ENCODE measurements around the gene LHFPL3.

LHFPL3 gene

DNA sequence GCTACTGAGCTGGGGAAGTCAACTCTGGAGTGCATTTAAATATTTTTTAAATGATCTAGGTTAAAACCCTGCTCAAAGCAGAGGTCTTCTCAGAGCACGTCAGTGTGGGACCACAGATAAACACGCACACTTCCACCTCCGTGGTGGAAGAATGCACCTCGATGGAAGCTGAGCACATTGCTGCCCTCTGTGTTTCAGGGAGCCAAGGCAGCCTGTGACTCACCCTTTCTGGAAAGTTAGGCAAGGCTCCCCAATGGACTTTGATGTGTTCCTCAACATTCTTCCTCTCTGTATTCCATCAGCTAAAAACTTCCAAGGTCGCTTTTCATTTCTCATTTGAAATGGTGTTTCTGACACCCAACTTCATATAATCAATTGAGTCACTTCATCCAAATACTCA, 514.8 kb downstream of the LHFPL3 start:
- no peak for DNase-seq (ENCODE audit: low read depth, low spot score)

DNA sequence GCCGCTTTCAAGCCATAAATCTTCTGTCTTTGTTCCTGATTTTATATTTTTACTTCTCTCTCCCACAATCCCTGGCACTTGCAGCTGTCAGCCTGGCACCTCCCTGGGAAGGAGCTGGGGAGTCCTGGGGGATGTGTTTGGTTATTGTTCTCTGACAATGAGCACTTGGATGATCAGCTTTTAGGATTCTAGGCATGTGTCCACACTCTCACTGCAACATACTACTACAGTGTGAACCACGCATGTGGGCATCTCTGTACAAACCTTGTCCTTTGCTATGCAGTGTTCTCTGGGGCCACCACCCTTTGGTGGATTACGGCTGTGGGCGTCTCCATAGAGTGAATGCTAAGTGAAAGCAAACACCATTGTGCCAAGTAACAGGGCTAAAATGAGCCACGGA, 517.2 kb downstream of the LHFPL3 start:
- no peak for DNase-seq (ENCODE audit: low read depth, low spot score)

DNA sequence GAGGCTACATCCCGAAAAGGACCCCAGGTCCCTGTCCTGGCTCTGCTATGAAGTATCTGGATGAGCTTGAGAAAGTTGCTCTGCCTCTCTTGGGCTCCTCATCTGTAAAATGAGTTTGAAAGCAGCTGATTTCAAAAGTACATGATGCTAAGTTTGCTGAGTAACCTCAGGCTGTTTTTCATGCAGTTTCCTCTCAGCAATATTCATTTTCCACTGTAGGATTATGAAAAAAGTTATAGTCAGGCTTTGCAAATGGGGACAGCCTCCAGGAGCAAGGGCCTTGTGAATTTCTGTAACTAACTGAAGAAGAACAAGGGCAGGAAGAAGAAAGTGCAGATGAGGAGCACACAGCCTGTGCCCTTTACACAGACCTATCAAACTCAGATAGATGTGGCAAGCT, 518.3 kb downstream of the LHFPL3 start:
- DNase-seq (ENCODE audit: low read depth, low spot score), result no peak

DNA sequence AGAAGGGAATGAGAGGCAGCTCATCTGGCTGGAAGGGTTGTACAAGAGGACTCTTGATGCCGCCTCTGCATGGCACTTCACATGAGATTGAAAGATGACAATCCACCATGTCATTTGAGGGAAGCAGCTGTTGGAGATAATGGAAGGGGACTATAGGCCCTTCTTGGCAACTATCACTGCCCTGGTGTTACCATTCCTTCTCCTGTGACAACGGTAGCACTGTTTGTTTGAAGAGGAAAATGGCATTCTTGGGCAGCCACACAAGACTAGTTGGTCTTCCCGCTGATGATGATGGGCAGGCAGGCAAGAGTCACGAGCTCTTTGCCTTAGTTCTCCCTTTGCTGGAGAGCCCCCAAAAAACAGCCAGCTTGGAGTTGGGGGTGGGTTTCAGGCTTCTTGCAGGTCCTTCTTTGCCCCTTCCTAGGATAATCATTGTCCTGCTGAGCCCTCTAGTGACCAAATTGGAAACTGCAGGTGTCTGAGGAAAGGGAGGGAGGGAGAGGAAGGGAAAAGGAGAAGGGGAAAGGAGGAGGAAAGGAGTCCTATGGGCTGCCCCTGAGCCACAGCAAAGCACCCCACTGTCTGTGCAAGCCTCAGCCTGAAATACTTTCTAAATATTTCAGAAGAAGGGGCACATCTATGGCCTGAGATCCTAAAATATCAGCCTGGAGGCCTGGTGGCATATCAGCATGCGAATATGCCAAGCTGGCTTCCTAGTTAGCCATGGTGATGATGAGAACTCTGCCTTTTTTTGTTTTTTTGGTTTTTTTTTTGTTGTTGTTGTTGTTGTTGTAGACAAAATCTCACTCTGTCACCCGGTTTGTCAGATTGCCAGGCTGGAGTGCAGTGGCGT, 520.0 kb downstream of the LHFPL3 start:
- DNase-seq (ENCODE audit: low read depth, low spot score), result peak; percentile 23

DNA sequence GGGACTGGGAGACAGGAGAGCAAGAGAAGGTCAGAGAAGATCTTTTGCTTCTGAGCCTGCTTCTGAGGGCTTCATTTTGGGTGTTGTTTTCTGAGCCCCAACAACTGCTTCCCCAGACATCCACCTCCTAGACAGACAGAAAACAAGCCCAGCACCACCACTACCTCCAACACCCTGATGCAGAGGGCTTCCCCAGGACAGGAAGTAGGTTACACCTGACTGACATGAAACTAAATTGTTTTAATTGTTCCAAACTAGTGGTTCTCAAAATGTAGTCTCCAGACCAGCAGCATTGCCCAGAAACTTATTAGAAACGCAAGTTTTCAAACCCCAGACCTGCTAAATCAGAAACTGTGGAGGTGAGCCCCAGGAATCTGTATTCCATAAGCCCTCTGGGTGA, 522.0 kb downstream of the LHFPL3 start:
- no peak for DNase-seq (ENCODE audit: low read depth, low spot score)

DNA sequence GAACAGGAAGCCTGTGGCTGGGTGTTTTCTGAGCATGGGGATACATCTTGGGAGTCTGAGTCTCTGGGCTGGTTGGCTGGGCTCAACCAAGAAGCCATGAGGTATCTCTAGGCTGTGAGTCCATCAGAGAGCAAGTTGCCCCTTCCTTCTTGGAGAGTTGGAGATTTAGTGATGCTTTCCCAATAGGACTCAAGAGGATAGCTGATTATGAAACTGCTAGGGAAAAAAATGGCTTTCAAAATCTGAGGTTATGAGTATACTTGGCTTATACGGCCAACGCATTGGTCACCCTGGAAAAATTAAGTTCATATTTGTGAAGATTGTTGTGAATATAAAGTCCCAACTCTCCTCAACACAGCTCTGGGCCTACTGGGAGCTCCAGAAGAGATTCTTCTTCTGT, 522.9 kb downstream of the LHFPL3 start:
- DNase-seq (ENCODE audit: low read depth, low spot score), result no peak

DNA sequence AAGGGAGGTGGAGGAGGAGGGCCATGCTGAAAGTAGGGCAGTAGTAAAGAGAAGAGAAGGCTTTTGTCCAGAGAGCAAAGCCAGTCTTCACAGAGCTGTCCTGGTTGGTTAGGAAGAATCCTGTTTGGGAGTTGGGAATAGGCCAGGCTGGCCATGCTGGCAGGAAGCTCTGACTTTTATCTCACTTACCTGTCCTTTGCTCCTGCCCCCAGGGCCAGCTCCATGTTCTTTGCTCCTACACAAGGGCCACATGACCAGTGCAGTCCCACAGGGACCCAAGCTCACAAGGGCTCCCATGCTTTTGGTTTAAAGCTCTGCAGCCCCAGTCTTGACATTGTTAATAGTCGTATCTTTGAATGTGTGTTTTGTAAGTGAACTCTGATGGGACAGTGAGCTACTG, 524.0 kb downstream of the LHFPL3 start:
- no peak for DNase-seq (ENCODE audit: low read depth, low spot score)

DNA sequence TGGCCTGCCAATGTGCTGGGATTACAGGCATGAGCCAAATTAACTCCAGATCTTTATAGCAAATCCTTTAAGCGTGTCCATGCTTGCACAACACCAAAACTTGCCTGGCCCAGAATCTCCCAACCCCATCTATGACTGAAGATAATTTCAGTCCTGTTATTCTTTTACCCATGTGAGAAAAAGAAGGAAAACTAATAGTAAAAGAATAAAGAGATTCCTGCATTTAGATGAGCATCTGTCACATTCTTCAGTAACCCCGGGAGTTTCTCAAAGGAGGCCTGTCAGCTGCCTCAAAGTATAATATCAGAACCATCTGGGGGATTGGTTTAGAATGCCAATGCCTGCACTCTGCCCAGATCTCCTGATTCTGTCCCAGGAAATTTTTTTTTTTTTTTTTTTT, 527.5 kb downstream of the LHFPL3 start:
- no peak for DNase-seq (ENCODE audit: low read depth, low spot score)

DNA sequence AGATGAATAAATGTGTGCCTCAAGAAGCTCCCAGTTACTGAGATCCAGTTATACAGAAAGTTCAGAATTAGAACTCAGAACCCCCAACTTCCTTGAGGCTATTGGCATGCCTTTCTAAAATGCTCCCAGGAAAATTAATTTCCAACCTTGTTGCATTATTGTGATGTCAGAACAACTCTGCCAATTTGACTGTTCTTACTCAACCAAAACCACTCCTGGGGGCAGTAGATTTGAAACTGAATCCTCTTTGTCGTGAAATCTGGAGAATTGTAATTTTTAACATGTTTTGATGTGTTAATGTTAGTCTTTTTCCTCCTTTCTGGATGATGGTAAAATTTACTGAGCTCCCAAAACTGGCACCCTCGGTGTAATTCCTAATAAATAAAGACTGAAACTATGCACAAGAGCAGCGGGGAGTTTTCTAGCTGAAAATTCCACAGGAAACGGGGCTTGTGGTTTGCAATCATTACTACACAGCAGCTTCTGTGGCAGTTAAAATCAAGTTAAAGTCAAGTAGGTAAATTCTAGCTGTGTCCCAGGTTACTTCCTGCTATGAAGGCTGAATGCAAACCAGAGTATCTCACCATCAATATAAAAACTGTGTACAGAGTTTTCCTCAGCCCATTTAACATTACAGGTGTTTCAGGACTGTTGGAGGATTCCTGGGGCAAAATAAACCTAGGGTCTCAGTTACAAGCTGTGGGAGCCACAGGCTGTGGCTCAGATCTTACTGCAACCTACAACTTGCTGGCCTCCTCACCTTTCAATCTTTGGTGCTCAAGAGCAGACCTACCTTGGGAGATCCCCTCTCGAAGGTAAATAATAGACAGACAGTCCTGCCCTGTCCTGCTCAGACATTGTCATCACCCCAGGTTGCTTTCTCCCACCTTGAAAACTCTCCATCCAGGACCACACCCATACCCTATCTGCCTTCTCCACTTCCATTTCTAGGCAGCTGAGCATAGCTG, 529.3 kb downstream of the LHFPL3 start:
- DNase-seq (ENCODE audit: low read depth, low spot score), result no peak

DNA sequence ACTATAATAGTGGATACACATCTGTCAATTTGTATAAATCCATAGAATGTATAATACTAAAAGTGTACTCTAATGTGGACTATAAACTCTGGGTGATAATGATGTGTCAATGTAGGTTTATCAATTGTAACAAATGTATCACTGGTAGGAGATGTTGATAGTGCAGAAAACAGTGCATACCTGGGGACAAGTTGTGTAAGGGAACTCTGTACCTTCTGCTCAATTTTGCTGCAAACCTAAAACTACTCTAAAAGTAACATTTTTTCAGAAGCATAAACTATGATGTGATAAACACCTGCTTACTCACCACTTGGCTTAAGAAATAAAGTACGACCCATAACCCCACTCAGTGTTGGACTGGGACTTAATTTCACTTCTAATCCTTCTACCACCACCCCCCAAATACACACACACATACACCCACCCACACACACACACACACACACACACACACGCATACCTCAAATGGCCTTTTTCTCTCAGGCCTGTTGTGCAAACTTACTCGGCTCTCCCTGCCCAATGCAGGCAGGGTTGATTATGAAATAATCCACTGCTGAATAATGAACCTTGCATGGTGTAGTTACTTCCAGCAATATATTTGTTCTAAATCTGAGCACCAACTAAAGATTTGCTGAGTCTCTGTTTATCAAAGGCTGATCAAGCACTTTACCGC, 531.5 kb downstream of the LHFPL3 start:
- no peak for DNase-seq (ENCODE audit: low read depth, low spot score)

DNA sequence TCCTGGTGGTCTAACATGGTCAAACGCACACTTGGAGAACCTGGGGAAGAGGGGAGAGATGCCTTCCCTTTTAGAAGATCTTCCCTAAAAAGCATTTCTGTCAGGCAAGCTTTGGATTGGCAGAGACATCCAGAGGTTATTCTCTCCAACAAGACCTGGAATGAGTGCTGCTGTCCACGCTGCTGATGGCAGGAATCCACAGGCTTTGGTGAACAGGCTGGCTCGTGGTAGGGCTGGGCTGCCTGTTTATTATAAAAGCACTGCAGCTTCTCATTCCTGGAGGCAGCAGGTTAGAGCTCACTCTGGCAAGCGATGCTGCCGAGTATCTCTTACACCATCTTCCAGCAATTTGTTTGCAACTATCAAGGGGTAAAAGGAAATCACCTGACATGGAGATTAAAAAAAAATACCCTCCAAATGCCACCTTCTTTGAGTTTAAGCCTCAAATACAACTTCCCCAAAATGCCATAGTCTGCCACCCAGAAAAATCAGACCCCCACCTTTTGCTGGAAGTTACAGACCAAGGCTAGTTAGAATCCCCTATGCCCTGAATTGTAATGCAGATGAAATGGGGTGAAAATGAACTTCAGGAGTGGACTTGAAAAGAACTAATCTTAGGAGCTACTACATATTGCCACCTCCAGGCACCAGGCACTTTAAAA, 533.5 kb downstream of the LHFPL3 start:
- no peak for DNase-seq (ENCODE audit: low read depth, low spot score)

DNA sequence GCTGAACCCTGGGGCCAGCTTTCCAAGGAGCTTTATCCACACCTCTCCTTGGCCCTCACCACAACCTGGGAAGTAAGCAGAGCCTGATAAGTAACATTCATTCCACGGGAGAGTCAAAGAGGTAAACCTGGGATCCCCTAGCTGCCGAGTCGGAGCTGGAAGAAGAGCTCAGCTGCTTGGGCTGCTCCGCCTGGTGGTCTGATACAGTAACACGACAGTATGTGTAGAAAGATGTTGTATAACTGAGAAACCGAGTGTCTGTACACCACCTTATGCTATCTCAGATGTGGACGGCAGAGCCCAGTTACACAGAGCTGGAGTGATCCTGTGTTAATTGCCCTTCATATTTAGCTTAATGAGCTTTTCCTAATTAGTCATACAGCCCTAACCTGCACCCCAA, 534.3 kb downstream of the LHFPL3 start:
- DNase-seq (ENCODE audit: low read depth, low spot score), result no peak

DNA sequence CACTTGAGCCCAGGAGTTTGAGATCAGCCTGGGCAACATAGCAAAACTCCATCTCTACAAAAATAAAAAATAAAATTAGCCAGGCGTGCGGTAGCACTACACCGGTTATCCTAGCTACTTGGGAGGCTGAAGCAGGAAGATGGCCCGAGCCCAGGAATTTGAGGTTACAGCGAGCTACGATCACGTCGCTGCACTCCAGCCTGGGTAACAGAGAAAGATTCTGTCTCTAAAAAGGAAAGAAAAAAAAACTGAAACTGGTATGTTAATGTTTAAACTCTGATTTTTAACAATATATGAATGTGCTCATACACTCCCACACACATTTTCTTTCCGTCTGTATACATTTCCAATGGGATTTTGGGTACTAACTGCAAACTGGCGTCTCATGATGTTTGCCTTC, 545.0 kb downstream of the LHFPL3 start:
- no peak for DNase-seq (ENCODE audit: low read depth, low spot score)

DNA sequence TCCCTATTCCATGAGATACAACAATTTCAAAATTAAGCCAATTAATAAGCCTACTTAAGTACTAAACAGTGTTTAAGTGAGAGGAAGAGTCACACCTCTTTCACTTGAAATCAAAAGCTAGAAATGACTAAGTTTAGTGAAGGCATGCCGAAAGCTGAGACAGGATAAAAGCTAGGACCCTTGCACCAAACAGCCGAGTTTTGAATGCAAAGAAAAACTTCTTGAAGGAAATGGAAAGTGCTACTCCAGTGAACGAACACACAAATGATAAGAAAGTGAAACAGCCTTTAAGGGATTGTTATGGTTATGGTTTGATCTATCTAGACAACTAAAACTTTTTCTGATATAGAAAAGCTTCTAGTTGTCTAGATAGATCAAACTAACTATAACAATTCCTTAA, 550.2 kb downstream of the LHFPL3 start:
- no peak for DNase-seq (ENCODE audit: low read depth, low spot score)

DNA sequence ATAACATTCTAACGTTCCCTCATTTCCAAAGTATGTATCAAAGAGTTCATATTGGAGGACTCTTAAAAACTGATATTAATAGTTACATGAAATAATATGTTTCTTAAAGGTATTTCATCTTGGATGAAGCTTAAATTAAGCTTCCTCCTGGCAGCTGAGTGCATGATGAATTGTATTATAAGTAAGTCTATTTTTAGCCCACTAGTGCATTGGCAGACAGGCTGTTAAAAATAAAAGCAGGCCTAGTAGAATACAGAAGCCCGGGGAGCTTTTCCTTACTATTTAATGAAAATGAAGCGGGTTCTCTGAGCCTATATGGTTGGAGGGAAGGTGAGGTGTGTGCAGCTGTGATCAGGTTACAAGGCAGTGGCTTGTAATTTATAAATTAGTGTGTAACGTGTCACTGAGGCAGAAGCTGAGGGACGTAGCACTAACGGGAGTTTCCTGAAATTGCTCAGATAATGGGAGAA, 554.9 kb downstream of the LHFPL3 start:
- DNase-seq (ENCODE audit: low read depth, low spot score), result no peak

DNA sequence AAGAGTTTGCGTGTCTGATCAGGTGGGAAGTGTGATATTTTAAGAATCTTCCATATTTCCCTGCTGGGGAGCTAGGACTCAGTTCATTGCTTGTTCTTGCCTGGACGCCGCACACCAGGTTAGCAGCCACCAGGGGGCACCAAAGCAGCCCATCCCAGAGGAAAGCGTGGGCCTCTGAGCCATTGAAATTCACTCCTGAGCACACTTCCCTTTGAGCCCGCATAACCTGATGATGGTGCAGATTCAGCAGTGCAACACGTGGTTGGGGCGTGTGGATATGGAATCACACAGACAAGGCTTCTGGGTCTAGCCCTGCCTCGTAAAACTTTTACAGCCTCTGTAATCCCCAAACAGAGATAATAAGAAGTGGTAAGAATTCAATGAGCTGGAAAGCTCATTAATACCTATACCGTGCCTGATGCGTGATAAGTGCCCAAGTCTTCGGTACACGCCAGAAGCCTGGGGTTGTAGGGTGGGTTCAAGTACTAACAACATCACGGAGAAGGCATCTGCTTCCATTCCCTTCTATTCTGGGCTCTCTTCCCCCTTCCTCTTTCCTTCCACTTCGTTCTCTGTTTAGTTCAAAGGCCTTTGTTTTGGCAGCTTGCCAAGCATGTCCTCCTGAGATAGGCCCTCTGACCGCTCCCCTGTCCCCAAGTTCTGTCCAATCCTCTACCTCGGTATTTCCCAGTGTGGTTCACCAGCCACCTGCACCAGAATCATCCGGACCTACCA, 555.5 kb downstream of the LHFPL3 start:
- DNase-seq (ENCODE audit: low read depth, low spot score), result peak; percentile 67

DNA sequence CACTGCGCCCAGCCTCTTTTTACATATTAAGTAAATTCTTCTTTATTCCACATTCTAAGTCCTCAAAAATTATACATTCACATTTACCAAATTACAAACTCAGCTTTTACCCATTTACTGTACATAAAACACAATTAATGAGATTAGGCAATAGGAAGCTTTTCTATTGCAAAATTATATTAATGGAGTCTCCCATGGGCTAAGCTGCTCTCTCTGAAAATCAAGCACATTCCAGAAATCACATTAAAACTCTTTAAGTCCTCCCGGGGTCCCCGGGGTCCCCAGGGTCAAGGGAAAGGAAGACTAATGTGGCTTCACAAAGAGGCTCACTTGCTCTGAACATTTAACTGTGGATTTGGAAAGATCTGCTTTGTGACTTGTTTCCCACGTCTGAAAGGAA, 558.2 kb downstream of the LHFPL3 start:
- DNase-seq (ENCODE audit: low read depth, low spot score), result no peak

DNA sequence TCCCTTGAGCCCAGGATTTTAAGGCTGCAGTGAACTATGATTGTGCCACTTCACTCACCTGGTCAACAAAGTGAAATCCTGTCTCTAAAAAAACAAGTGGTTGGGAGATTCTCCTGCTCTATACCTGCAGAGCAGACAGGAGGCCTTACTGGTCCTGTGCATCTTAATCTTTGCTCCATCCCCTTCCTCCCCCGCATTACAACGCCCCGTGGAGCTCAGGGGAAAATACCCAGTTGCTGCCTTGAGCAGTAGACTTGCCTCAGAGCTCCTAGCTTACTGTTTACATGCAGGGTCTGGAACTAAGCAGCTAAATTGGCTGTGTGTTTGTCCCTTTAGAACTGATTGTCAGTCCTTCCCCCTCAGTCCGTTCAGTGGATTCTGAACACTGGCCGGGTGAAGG, 561.8 kb downstream of the LHFPL3 start:
- no peak for DNase-seq (ENCODE audit: low read depth, low spot score)

DNA sequence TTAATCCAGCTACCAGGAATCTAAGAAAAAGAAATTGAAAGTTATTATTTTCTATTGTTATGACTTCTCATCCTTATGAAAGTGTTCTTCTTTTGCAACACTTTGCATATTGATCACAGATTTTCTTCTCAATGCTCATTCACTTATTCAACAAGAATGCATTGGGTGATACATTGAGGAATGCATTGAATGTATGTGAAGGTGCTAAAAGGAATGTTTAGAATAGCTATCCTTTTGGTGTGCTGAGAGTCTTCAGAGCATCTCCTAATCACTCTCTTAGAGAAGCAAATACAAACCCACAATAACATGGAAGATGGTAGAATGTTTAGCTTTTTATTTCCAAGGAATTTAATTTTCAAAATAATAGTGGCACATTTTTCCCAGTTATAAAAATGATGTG, 563.5 kb downstream of the LHFPL3 start:
- no peak for DNase-seq (ENCODE audit: low read depth, low spot score)

DNA sequence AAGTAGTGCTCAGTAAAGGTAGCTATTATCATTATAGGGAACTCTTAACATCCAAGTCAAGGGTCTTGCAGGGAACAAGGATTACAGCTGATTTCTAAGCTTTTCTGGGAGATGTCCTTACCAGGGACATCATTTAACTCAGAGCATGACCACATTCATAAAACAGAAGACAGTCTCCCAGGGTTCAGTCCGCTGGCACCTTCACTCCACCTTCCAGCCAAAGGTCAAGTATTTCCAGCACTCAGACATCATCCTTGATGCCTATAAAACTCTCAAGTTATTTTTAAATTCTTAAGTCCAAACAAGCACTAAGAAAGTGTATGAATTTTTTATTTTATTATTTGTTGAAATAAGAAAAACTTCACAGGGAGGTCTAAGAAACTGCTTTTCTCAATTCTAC, 565.9 kb downstream of the LHFPL3 start:
- DNase-seq (ENCODE audit: low read depth, low spot score), result no peak
